ENCODE results near the gene EPHA6.

The EPHA6 gene

DNA sequence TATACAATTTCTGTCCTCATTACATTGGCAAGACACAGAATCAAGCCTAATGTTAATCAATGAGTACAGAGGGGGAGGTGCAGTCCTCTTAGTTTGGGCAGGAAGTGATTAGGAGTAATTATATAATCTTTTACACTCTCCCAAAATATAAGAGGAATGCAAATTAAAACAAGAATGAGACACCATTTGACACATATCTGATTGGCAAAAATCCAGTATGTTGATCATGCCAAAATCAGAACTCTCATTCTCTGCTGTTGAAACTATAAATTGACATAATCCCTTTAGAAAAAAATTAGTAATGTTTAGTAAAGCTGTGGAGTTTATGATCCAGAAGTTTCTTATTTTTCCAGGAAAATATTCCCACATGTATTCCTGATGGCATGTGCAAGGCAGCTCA, 373.4 kb downstream of the EPHA6 start:
- DNase-seq (ENCODE audit: insufficient read length, low spot score): no peak
- FAIRE-seq: no peak
- TF ChIP-seq PAX5 (IDR thresholded peaks at IDR 0.05; ENCODE audit: insufficient read depth, low read length, severe bottlenecking) (no peak), TAF1 (IDR thresholded peaks at IDR 0.05; ENCODE audit: low read depth, low read length) (no peak), POLR2AphosphoS5 (IDR thresholded peaks at IDR 0.05; ENCODE audit: low read depth, low read length) (no peak)

DNA sequence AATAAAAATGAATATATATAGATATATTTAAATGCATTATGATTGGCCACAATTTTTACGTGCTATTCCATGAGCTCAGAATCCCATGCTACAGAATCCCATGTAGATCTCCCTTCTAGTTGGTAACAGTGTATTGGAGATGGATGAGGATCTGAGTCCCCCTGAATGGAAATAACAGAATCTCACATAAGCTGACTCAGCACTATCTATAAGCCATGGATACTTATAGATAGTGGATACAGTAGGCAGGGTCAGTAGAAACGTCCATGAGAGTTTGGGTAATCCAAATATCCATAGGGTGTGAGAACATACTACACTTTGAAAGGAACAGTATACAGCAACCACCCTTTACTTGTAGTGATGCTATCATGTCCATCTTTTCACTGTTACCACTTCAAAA, 375.4 kb downstream of the EPHA6 start:
- DNase-seq (ENCODE audit: insufficient read length, low spot score) (no peak), FAIRE-seq (no peak)
- no peak for TF ChIP-seq SPI1 (IDR thresholded peaks at IDR 0.05; ENCODE audit: low read depth, low read length)
- TF ChIP-seq POU2F2 (IDR thresholded peaks at IDR 0.05; ENCODE audit: low read depth, low read length): no peak
- no peak for TF ChIP-seq POLR2A (IDR thresholded peaks at IDR 0.05; ENCODE audit: low read depth, low read length)
- TF ChIP-seq PAX5 (IDR thresholded peaks at IDR 0.05; ENCODE audit: insufficient read depth, low read length, severe bottlenecking): no peak

DNA sequence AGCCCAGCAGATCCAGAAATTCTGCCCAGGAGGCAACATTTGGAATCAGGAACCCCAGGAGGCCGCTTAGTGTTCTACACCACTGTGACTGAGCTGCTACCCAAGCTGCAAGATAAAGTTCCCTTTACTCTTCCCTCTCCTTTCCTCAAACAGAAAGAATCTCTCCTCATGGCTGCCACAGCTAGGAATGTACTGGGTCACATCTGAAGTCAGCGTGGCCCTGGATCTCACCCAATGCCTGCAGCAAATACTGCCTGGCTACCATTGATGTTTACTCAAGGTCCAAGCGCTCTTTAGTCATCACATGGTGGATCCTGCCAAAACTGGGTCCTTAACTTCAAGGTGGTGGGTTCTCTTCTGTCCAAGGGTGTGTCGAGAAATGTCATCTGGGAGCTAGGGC, 382.7 kb downstream of the EPHA6 start:
- FAIRE-seq (no peak), DNase-seq (ENCODE audit: insufficient read length, low spot score) (no peak)
- TF ChIP-seq POLR2AphosphoS5 (IDR thresholded peaks at IDR 0.05; ENCODE audit: low read depth, low read length) (no peak), POLR2A (IDR thresholded peaks at IDR 0.05; ENCODE audit: low read depth, low read length) (no peak), SPI1 (IDR thresholded peaks at IDR 0.05; ENCODE audit: low read depth, low read length) (no peak), POU2F2 (IDR thresholded peaks at IDR 0.05; ENCODE audit: low read depth, low read length) (no peak), TAF1 (IDR thresholded peaks at IDR 0.05; ENCODE audit: low read depth, low read length) (no peak), PAX5 (IDR thresholded peaks at IDR 0.05; ENCODE audit: insufficient read depth, low read length, severe bottlenecking) (no peak)

DNA sequence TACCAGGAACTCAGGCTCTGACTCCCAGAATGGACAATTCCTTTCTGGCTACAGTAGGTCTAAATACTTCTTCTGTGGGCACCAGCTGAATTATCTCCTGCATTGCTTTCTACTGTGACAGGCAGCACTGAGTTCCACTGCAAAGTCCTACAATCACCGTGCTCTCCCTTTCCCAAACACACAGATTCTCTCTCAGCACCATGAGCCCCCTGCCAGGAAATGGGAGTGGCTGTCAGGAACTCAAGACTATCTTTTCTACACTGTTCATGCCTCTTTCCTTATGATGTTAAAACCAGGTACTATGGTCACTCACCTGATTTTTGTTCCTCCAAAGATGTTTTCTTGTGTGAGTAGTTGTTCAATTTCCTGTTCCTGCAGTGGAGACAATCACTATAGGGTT, 383.4 kb downstream of the EPHA6 start:
- DNase-seq (ENCODE audit: insufficient read length, low spot score) (no peak), FAIRE-seq (no peak)
- TF ChIP-seq TAF1 (IDR thresholded peaks at IDR 0.05; ENCODE audit: low read depth, low read length): no peak
- TF ChIP-seq PAX5 (IDR thresholded peaks at IDR 0.05; ENCODE audit: insufficient read depth, low read length, severe bottlenecking): no peak
- no peak for TF ChIP-seq SPI1 (IDR thresholded peaks at IDR 0.05; ENCODE audit: low read depth, low read length)
- no peak for TF ChIP-seq POLR2AphosphoS5 (IDR thresholded peaks at IDR 0.05; ENCODE audit: low read depth, low read length)
- no peak for TF ChIP-seq POU2F2 (IDR thresholded peaks at IDR 0.05; ENCODE audit: low read depth, low read length)
- TF ChIP-seq POLR2A (IDR thresholded peaks at IDR 0.05; ENCODE audit: low read depth, low read length): no peak

DNA sequence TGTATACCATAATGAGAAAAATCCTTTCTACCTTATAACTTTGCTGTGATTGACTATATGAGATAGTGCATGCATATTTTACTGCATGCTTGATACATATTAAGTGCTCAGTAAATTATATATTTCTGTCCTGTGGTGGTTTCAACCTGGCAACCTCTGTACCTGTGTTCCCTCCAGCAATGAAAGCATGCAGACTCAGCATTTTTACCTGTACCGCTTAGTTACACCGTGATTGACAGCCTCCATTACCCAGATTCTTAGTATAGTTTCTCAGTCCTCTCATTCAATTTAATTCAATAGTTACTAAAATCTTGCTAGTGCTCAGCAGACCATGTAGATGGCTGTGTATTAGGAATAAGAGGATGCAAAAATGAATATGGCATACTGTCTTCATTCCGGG, 386.0 kb downstream of the EPHA6 start:
- DNase-seq (ENCODE audit: insufficient read length, low spot score) (no peak), FAIRE-seq (no peak)
- TF ChIP-seq TAF1 (IDR thresholded peaks at IDR 0.05; ENCODE audit: low read depth, low read length) (no peak), POLR2AphosphoS5 (IDR thresholded peaks at IDR 0.05; ENCODE audit: low read depth, low read length) (no peak), PAX5 (IDR thresholded peaks at IDR 0.05; ENCODE audit: insufficient read depth, low read length, severe bottlenecking) (no peak), POU2F2 (IDR thresholded peaks at IDR 0.05; ENCODE audit: low read depth, low read length) (no peak), SPI1 (IDR thresholded peaks at IDR 0.05; ENCODE audit: low read depth, low read length) (no peak), POLR2A (IDR thresholded peaks at IDR 0.05; ENCODE audit: low read depth, low read length) (no peak)

DNA sequence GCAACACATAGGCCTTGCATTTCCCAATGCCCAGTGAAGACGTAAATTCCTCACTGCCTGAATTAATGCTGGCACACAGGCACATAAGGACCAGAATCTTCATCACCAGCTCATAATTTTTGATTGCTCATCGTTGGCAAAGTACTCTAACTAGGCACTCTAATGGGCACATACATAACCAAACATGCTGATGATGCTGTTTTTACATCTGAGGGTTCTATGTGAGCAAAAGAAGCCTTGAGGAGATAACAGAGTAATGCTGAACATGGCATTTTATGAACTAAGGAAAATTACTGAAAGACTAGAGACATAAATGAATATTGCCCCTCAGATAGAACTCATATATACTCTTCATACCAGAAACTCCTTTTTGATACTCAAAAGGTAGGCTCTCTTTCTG, 387.4 kb downstream of the EPHA6 start:
- FAIRE-seq: no peak
- no peak for TF ChIP-seq POLR2A (IDR thresholded peaks at IDR 0.05; ENCODE audit: low read depth, low read length)
- TF ChIP-seq POU2F2 (IDR thresholded peaks at IDR 0.05; ENCODE audit: low read depth, low read length): no peak
- no peak for TF ChIP-seq PAX5 (IDR thresholded peaks at IDR 0.05; ENCODE audit: insufficient read depth, low read length, severe bottlenecking)
- no peak for TF ChIP-seq SPI1 (IDR thresholded peaks at IDR 0.05; ENCODE audit: low read depth, low read length)
- no peak for TF ChIP-seq TAF1 (IDR thresholded peaks at IDR 0.05; ENCODE audit: low read depth, low read length)
- no peak for TF ChIP-seq POLR2AphosphoS5 (IDR thresholded peaks at IDR 0.05; ENCODE audit: low read depth, low read length)
- no peak for DNase-seq (ENCODE audit: insufficient read length, low spot score)

DNA sequence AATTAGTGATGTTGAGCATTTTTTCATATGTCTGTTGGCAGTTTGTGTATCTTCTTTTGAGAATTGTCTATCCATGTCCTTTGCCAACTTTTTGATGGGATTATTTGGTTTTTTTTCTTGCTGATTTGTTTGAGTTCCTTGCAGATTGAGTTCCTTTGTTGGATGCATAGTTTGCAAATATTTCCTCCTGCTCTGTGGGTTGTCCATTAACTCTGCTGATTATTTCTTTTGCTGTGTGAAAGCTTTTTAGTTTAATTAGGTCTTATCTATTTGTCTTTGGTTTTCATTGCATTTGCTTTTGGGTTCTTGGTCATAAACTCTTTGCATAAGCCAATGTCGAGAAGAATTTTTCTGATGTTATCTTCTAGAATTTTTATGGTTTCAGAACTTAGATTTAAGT, 414.6 kb downstream of the EPHA6 start:
- FAIRE-seq: no peak

DNA sequence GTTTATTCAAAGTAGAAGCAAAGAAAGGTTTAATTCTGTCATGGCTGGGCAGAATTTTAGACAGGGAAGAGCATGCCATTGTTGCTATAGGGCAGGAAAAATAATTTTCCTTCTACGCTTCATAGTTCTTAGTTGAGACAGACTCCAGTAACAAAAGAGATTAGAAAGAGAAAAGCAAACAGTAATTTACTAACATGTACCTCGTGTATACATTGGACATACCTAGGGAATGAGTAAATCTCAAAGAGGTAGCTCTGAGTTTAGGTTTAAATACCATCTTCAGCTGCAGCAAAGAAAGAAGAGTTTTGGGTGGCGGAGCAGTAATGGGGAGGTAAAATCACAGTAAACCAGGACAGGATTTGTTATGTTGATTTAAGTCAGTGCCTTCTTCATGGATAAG, 416.1 kb downstream of the EPHA6 start:
- no peak for DNase-seq (ENCODE audit: insufficient read length, low spot score)
- no peak for TF ChIP-seq PAX5 (IDR thresholded peaks at IDR 0.05; ENCODE audit: insufficient read depth, low read length, severe bottlenecking)
- no peak for TF ChIP-seq TAF1 (IDR thresholded peaks at IDR 0.05; ENCODE audit: low read depth, low read length)
- no peak for TF ChIP-seq SPI1 (IDR thresholded peaks at IDR 0.05; ENCODE audit: low read depth, low read length)
- no peak for TF ChIP-seq POLR2AphosphoS5 (IDR thresholded peaks at IDR 0.05; ENCODE audit: low read depth, low read length)
- FAIRE-seq: no peak

More for the DNA sequence above, 414.6 kb downstream of the EPHA6 start:
- no peak for DNase-seq (ENCODE audit: insufficient read length, low spot score)
- TF ChIP-seq POLR2AphosphoS5 (IDR thresholded peaks at IDR 0.05; ENCODE audit: low read depth, low read length): no peak

DNA sequence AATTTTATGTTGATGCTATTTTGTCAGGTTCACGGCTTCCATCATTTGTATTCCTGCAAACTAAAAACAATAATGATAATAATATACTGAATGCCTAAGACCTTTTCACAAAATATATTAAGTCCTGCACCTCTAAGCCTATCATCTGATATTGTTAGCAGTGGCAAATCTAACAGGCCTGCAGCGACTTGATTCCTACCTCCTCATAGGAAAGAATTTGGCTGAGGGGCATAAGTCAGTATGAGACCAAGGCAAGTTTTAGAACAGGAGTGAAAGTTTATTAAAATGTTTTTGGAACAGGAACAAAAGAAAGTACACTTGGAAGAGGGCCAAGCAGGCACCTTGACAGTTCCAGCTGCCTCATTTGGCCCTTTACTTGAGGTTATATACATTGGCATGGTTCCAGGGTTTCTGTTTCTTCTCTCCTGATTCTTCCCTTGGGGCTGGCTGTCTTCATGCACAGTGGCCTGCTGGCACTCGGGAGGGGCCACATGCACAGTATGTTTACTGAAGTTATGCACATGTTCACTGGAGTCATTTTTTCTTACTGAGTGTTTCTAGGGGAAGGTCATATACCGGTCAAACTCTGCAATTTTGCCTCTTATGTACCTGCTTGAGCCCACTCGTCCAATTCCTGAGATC, 418.1 kb downstream of the EPHA6 start:
- FAIRE-seq (no peak), DNase-seq (ENCODE audit: insufficient read length, low spot score) (no peak)
- TF ChIP-seq POLR2A (IDR thresholded peaks at IDR 0.05; ENCODE audit: low read depth, low read length): no peak
- TF ChIP-seq PAX5 (IDR thresholded peaks at IDR 0.05; ENCODE audit: insufficient read depth, low read length, severe bottlenecking): no peak
- TF ChIP-seq SPI1 (IDR thresholded peaks at IDR 0.05; ENCODE audit: low read depth, low read length): no peak
- no peak for TF ChIP-seq POLR2AphosphoS5 (IDR thresholded peaks at IDR 0.05; ENCODE audit: low read depth, low read length)
- no peak for TF ChIP-seq TAF1 (IDR thresholded peaks at IDR 0.05; ENCODE audit: low read depth, low read length)
- TF ChIP-seq POU2F2 (IDR thresholded peaks at IDR 0.05; ENCODE audit: low read depth, low read length): no peak

DNA sequence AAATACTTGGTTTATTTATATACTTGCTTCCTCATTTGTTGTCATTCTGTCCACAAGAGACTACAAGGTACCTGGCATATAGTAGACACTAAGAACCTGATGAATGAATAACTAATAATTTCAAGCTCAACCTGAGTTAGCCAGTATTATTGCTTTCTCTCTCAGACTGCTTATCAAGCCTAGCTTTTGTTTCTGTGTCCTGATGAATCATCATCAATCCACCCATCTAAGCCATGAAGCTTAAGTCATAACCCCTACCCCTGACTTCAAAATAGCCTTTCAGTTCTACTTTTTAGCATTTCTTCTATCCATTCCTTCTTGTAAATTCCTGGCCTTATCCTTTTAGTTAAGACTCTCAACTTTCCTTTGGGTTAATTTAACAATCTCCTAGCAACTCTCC, 420.8 kb downstream of the EPHA6 start:
- DNase-seq (ENCODE audit: insufficient read length, low spot score) (no peak), FAIRE-seq (no peak)
- TF ChIP-seq PAX5 (IDR thresholded peaks at IDR 0.05; ENCODE audit: insufficient read depth, low read length, severe bottlenecking) (no peak), POLR2A (IDR thresholded peaks at IDR 0.05; ENCODE audit: low read depth, low read length) (no peak), TAF1 (IDR thresholded peaks at IDR 0.05; ENCODE audit: low read depth, low read length) (no peak), SPI1 (IDR thresholded peaks at IDR 0.05; ENCODE audit: low read depth, low read length) (no peak), POLR2AphosphoS5 (IDR thresholded peaks at IDR 0.05; ENCODE audit: low read depth, low read length) (no peak), POU2F2 (IDR thresholded peaks at IDR 0.05; ENCODE audit: low read depth, low read length) (no peak)
